ENCODE data around the gene CIRBP.

Gene CIRBP

DNA sequence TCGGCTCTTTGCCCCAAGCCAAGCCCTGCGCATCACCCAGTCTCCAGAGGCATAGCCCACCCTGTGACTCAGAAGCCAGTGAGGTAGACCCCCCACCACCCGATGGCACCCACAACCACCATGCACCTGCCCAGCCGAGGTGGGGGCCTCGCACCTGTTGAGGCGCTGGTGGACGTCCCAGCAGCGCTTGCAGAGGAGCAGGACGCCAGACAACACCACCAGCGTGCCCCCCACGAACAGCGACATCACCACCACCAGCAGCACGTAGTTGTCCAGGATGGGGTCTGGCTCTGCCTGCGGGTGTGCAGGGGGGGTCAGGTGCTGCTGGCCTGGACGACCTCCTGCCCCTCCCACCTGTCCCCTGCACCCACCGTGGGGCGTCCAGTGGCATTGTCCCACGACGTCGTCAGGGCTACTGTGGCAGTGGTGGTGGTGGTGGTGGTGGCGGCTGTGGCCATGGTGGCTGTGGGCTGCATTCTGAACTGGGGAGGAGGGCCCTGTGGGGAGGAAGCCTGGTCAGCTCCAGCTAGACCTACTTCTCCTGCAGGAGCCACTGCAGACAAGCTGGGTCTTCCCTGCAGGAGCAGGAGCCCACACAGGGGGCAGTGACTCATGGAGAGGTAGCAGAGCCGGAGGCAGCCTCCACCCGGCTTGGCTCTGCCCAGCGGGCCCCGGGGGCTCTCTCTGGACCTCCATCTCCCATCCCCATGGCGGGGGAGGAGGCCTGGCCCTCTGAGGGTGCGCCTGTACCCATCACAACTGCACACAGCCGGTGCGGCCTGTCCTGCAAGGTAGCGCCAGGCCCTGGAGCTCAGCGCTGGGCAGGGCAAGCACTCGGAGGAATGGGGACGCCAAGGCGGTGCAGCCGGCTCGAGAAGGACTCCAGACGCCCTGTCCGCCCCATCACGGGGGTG lies 33.2 kb upstream of the CIRBP start:
- ChIA-PET CTCF (interaction anchor here (1.3 kb wide), 1 partner anchor 15 kb away, joined by 3 read pairs; no protein-coding TSS in a partner anchor), POLR2A (interaction anchor here (1.0 kb wide), 1 partner anchor 33 kb away, joined by 3 read pairs; no protein-coding TSS in a partner anchor)
- DNase-seq (ENCODE audit: extremely low spot score): no peak
- TF ChIP-seq SUZ12 (IDR thresholded peaks at IDR 0.05) (no peak), FOXK2 (IDR thresholded peaks at IDR 0.05) (no peak), NFRKB (IDR thresholded peaks at IDR 0.05) (no peak), FOXM1 (IDR thresholded peaks at IDR 0.05; ENCODE audit: borderline replicate concordance) (no peak), ELF4 (IDR thresholded peaks at IDR 0.05) (no peak), ZNF384 (IDR thresholded peaks at IDR 0.05) (no peak), SP1 (IDR thresholded peaks at IDR 0.05) (no peak), TARDBP (IDR thresholded peaks at IDR 0.05) (no peak), ARNT (IDR thresholded peaks at IDR 0.05) (no peak), FOXA1 (IDR thresholded peaks at IDR 0.05) (no peak)
- TF ChIP-seq, protein P1, sequence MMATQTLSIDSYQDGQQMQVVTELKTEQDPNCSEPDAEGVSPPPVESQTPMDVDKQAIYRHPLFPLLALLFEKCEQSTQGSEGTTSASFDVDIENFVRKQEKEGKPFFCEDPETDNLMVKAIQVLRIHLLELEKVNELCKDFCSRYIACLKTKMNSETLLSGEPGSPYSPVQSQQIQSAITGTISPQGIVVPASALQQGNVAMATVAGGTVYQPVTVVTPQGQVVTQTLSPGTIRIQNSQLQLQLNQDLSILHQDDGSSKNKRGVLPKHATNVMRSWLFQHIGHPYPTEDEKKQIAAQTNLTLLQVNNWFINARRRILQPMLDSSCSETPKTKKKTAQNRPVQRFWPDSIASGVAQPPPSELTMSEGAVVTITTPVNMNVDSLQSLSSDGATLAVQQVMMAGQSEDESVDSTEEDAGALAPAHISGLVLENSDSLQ (IDR thresholded peaks at IDR 0.05): no peak

DNA sequence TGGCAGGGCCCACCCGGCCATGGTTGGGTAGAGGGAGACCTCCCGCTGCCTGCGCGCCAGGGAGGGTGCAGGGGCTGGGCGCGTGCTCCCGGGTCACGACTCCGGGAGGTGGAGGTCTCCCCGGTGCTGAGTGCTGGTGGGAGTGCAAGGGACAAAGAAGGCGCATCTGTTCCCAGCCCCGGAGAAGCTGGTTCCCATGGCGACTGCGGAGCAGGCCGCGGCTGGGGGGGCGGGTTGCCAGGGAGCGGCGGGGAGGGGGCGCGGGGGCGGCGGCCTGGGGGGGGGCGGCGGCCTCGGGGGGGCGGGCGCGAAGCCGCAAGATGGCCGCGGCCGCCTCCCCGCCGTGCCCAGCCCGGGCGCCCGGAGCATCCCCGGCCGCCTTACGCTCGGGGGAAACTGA lies 32.6 kb upstream of the CIRBP start:
- CTCF ChIA-PET: interaction anchor here (1.3 kb wide), 1 partner anchor 16 kb away, joined by 3 read pairs; no protein-coding TSS in a partner anchor
- POLR2A ChIA-PET: interaction anchor here (1.0 kb wide), 1 partner anchor 32 kb away, joined by 3 read pairs; no protein-coding TSS in a partner anchor
- no peak for DNase-seq (ENCODE audit: extremely low spot score)
- TF ChIP-seq SUZ12 (IDR thresholded peaks at IDR 0.05) (no peak), ARNT (IDR thresholded peaks at IDR 0.05) (no peak), NFRKB (IDR thresholded peaks at IDR 0.05) (no peak), CTBP1 (IDR thresholded peaks at IDR 0.05; ENCODE audit: borderline replicate concordance) (no peak), HDGF (IDR thresholded peaks at IDR 0.05; ENCODE audit: borderline replicate concordance) (no peak), FOXM1 (IDR thresholded peaks at IDR 0.05; ENCODE audit: borderline replicate concordance) (no peak), ELF4 (IDR thresholded peaks at IDR 0.05) (no peak), ZNF384 (IDR thresholded peaks at IDR 0.05) (no peak), L3MBTL2 (conservative IDR thresholded peaks at IDR 0.05) (no peak), SP1 (IDR thresholded peaks at IDR 0.05) (no peak), FOXK2 (IDR thresholded peaks at IDR 0.05) (no peak), LEF1 (IDR thresholded peaks at IDR 0.05; ENCODE audit: borderline replicate concordance) (no peak), TARDBP (IDR thresholded peaks at IDR 0.05) (no peak), BHLHE40 (IDR thresholded peaks at IDR 0.05; ENCODE audit: borderline replicate concordance) (no peak)
- TF ChIP-seq, protein P1 (IDR thresholded peaks at IDR 0.05): no peak

DNA sequence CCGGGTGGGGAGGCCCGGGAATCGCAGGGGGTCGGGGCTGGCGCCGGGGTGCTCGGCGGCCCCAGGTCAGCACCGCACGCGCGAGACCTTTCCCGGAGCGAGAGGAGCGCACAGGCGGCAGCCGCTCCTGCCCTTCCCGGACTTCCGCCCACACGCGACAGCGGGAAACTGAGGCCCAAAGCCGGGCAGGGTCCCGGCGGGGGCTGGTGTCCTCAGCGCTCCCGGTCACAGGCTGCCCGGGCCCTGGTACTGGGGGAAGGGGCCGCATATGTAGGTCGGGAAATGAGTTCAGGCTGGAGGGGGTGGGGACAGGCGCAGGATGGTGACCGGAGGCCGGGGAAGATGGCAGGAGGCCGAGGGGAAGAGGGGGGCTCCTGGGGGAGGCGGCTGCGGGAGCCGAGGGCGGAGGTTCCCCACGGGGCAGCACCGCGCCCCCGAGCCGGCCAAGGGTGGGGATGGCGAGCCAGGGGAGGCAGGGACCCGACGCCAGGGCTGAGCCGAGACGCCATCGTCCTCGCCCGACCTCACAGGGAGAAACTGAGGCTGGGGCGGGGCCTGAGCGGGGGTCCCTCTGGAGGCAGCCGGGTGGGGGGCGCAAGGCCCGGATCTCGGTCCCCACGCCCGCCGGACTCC lies 32.0 kb upstream of the CIRBP start:
- no peak for DNase-seq (ENCODE audit: extremely low spot score)
- TF ChIP-seq, protein P1 (IDR thresholded peaks at IDR 0.05): no peak
- TF ChIP-seq CTBP1 (IDR thresholded peaks at IDR 0.05; ENCODE audit: borderline replicate concordance): no peak
- no peak for TF ChIP-seq ARNT (IDR thresholded peaks at IDR 0.05)
- TF ChIP-seq HDGF (IDR thresholded peaks at IDR 0.05; ENCODE audit: borderline replicate concordance): no peak
- TF ChIP-seq TARDBP (IDR thresholded peaks at IDR 0.05): no peak
- no peak for TF ChIP-seq SP1 (IDR thresholded peaks at IDR 0.05)
- ChIA-PET CTCF (interaction anchor here (1.3 kb wide), 1 partner anchor 16 kb away, joined by 3 read pairs; no protein-coding TSS in a partner anchor), POLR2A (no interaction called here)

DNA sequence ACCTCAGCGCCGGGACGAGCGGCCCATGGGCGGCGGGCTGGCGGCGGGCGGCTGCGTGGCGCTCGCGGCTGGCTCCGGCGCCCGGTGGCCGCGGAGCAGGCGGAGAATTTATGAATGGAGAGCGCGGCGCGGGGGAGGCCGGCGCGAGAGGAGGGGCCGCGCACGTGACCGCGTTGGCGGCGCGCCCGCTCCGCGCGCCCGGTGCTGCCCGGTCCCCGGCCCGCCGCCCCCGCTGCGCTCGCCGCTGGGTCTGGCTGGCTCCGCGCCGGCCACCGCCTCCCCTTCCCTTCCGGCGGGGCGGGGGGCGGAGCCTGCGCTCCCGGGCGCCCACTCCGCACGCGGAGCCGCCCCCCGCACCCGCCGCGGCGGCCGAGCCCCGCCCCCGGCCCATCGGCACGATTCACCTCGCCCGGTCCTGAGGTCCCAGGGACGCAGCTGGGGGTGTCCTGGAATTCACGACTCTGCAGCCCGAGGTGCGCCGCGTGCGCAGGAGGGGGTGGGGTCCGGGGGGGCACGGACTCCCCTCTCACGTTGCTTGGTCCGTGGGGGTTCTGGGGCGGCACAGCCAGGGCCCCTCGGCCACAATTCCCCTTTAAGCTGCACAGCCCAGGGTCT lies 31.3 kb upstream of the CIRBP start, which contains the start of gene CBARP:
Gene CBARP, minus strand, starts transcription at position 252 of the 615 bp plus-strand sequence. CDS start 1,905 bp downstream, outside the sequence.
- no peak for TF ChIP-seq FOXA1 (IDR thresholded peaks at IDR 0.05)
- TF ChIP-seq ARNT (IDR thresholded peaks at IDR 0.05): 0 out of 2 replicates have a peak, but pooled peaks have one; percentile 22
- ChIA-PET CTCF (interaction anchor here (1.7 kb wide), 1 partner anchor 125 kb away, joined by 6 read pairs; no protein-coding TSS in a partner anchor), POLR2A (interaction anchor here (2.0 to 10.1 kb wide), 2 partner anchors 15 to 29 kb away, joined by 8 to 375 read pairs; partner anchors contain the start of gene CIRBP)
- DNase-seq (ENCODE audit: extremely low spot score): peak; percentile 56

DNA sequence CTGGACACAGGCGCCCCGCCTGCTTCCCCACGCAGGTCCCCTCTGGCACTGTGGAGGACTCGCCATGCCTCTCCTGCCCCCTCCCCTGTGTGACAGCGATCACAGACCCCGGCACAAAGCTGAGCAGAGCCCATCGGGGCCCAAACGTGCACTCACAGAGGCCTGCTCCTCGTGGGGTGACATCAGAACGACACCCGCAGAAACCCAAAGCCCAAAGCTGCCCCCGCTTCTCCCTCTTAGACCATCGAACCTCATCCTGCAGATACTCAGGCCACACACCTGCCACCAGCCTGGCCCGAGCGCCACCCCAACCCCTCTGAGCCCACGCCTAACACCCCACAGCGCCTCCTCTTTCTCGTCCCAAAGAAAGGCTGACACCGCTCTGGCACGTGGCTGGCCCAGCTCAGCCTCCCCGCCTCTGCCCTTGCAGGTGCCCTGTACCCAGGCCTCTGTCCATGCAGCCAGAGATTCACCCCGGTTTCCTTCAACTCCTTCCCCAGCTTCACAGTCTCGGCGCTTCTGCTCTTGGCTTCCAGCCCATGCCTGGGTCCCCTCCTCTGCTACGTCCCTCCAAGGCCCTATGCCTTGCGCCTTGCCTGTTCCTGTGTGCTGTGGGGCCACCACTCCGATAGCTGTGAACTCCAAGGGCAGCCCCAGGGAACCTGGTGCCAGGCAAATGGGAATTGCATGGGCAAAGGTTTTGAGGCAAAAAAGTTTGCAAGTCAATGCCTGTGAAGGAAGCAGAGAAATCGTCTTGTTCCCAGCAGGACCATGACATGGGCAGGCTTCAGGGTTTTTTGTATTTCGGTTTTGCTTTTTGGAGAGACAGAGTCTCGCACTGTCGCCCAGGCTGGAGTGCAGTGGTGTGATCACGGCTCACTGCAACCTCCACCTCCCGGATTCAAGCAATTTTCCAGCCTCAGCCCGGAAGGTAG lies 30.5 kb upstream of the CIRBP start:
- CTCF ChIA-PET: interaction anchor here (0.6 to 1.7 kb wide), 2 partner anchors 110 to 125 kb away, joined by 4 to 6 read pairs; no protein-coding TSS in a partner anchor
- no peak for TF ChIP-seq NFRKB (IDR thresholded peaks at IDR 0.05)
- no peak for TF ChIP-seq SUZ12 (IDR thresholded peaks at IDR 0.05)
- TF ChIP-seq BHLHE40 (IDR thresholded peaks at IDR 0.05; ENCODE audit: borderline replicate concordance): no peak
- TF ChIP-seq, protein P1 (IDR thresholded peaks at IDR 0.05): no peak
- TF ChIP-seq FOXA1 (IDR thresholded peaks at IDR 0.05): no peak
- no peak for TF ChIP-seq TARDBP (IDR thresholded peaks at IDR 0.05)
- no peak for TF ChIP-seq ELF4 (IDR thresholded peaks at IDR 0.05)
- TF ChIP-seq FOXM1 (IDR thresholded peaks at IDR 0.05; ENCODE audit: borderline replicate concordance): no peak
- POLR2A ChIA-PET: interaction anchor here (2.0 to 10.1 kb wide), 2 partner anchors 16 to 28 kb away, joined by 8 to 375 read pairs; partner anchors contain the start of gene CIRBP
- DNase-seq (ENCODE audit: extremely low spot score): no peak

Measured in HEK293T (cell line).